CD4-positive, alpha-beta T cell treated with Interleukin-4 for 4 hours (primary cell): ENCODE results near the gene SDF2L1.
"Not testable (repeated sequence)": the region's sequence is repeated elsewhere in the genome, so short reads cannot be mapped to it uniquely, and the experiment has no call there.

Experiments used
- DNase-seq: peaks from one replicate; pipeline ENCODE4 v3.0.0-alpha.2; 2020

The SDF2L1 gene

GRCh38 chr22:21641789-21642583, at the start of gene SDF2L1:
SDF2L1 (plus strand) TSS chr22:21642302; CDS start chr22:21642337, 35 bp downstream.
- peak; percentile 98 for DNase-seq

GRCh38 chr22:21592422-21592821, 49.7 kb upstream of the SDF2L1 start:
- no peak for DNase-seq

GRCh38 chr22:21593406-21594232, 48.5 kb upstream of the SDF2L1 start:
- DNase-seq: no peak

GRCh38 chr22:21594865-21595452, 47.1 kb upstream of the SDF2L1 start:
- no peak for DNase-seq

- DNase-seq: not testable (repeated sequence)
Measured at GRCh38 chr22:21596356-21597135, 45.6 kb upstream of the SDF2L1 start.

GRCh38 chr22:21598302-21598701, 43.8 kb upstream of the SDF2L1 start:
- no peak for DNase-seq

GRCh38 chr22:21599053-21599893, 42.8 kb upstream of the SDF2L1 start:
- no peak for DNase-seq

GRCh38 chr22:21602579-21602978, 39.5 kb upstream of the SDF2L1 start:
- DNase-seq: no peak

- no peak for DNase-seq
Measured at GRCh38 chr22:21603973-21604372, 38.1 kb upstream of the SDF2L1 start.

- no peak for DNase-seq
Measured at GRCh38 chr22:21605887-21606564, 36.1 kb upstream of the SDF2L1 start.

- no peak for DNase-seq
Measured at GRCh38 chr22:21606775-21607174, 35.3 kb upstream of the SDF2L1 start.

- DNase-seq: not testable (repeated sequence)
Measured at GRCh38 chr22:21609556-21610157, 32.4 kb upstream of the SDF2L1 start.

GRCh38 chr22:21611210-21611977, 30.7 kb upstream of the SDF2L1 start:
- no peak for DNase-seq

- DNase-seq: no peak
Measured at GRCh38 chr22:21612858-21613257, 29.2 kb upstream of the SDF2L1 start.

- DNase-seq: no peak
Measured at GRCh38 chr22:21613553-21614233, 28.4 kb upstream of the SDF2L1 start.

- DNase-seq: no peak
Measured at GRCh38 chr22:21615731-21616130, 26.4 kb upstream of the SDF2L1 start.

- not testable (repeated sequence) for DNase-seq
Measured at GRCh38 chr22:21617337-21617736, 24.8 kb upstream of the SDF2L1 start.

- no peak for DNase-seq
Measured at GRCh38 chr22:21621025-21621424, 21.1 kb upstream of the SDF2L1 start.
